HCT116 (cell line): Measurements from ENCODE around the gene CNGA3. TPM values are rescaled to one million over a fixed set of nuclear protein-coding genes. Genes with fewer than 3 reads are reported as not detected.

Source experiments
- ATAC-seq: fragments of 200-7000 bp; cut with Tn5 transposase; 2 replicates; pipeline ENCODE4 v1.9.1; 2020; ENCODE audit warnings: mild to moderate bottlenecking, moderate library complexity
- BruUV-seq: library from RNA; stranded (reverse); fragments of 400-500 nt; replicated peaks from 2 replicates; lab custom pipeline; 2021; lab: Mats Ljungman, UMichigan
- CTCF ChIA-PET: fragments of 300-600 bp; sonication (Branson Sonifier 250); formaldehyde crosslinking; loops from one replicate; lab custom pipeline; 2021; ENCODE audit warnings: antibody characterized with exemption; lab: Charles Lee
- POLR2A ChIA-PET: fragments of 300-600, 350-600 bp; sonication (Branson Sonifier 250); formaldehyde crosslinking; loops from one replicate; lab custom pipeline; 2021; ENCODE audit warnings: antibody characterized with exemption; lab: Charles Lee
- RAD21 ChIA-PET, 2 experiments: fragments of 300-600 bp; sonication (Branson Sonifier 250); formaldehyde crosslinking; loops; one replicate each; lab custom pipeline; 2023; ENCODE audit warnings: low total read pairs in 2 of 2; ENCODE audit not compliant: uncharacterized antibody in 2 of 2, unreplicated experiment in 2 of 2, low non-redundant PET in 1 of 2; lab: Charles Lee
- DNase-seq: peaks from one replicate; pipeline ENCODE4 v3.0.0-alpha.2; 2010; ENCODE audit warnings: low read depth, low spot score
- H2AFZ ChIP-seq: fragments of 200-600 bp; shearing (Covaris generic), sonication (generic); 2 replicates; pipeline ENCODE4 v1.6.1; 2017; ENCODE audit warnings: low read depth, mixed run types, mixed read lengths, antibody characterized with exemption, low read length; ENCODE audit not compliant: poor library complexity, severe bottlenecking
- H3K27ac ChIP-seq: 2 replicates; pipeline ENCODE4 v1.5.1; 2012; ENCODE audit warnings: low read depth, low read length
- H3K27me3 ChIP-seq: fragments of 200-600 bp; sonication (generic); 2 replicates; pipeline ENCODE4 v1.6.1; 2016; ENCODE audit warnings: mixed run types, low read length, mixed read lengths; ENCODE audit not compliant: insufficient read depth
- H3K36me3 ChIP-seq, 2 experiments: fragments of 200-500 bp in 1 of 2; fragments of 200-600 bp in 1 of 2; sonication (Bioruptor generic) in 1 of 2; sonication (generic) in 1 of 2; 2 replicates each; pipeline versions ENCODE4 v1.5.1 to v1.6.1; 2014 to 2016; ENCODE audit warnings: low read length in 2 of 2, inconsistent platforms in 1 of 2, mixed read lengths in 1 of 2, mixed run types in 1 of 2; ENCODE audit not compliant: insufficient read depth in 2 of 2, control insufficient read depth in 1 of 2
- H3K4me1 ChIP-seq, 2 experiments: fragments of 200-600 bp in 1 of 2; sonication (generic) in 1 of 2; 2 replicates each; pipeline versions ENCODE4 v1.5.1 to v1.6.1; 2012 to 2017; ENCODE audit warnings: low read length in 2 of 2, inconsistent platforms in 1 of 2, mild to moderate bottlenecking in 1 of 2, mixed read lengths in 1 of 2, mixed run types in 1 of 2, moderate library complexity in 1 of 2; ENCODE audit not compliant: insufficient read depth in 2 of 2, control insufficient read depth in 1 of 2
- H3K4me2 ChIP-seq: fragments of 200-600 bp; sonication (generic); 2 replicates; pipeline ENCODE4 v1.6.1; 2017; ENCODE audit warnings: mixed run types, low read length, mixed read lengths
- H3K4me3 ChIP-seq, 2 experiments: fragments of 200-600 bp in 1 of 2; sonication (generic) in 1 of 2; replicated peaks in 1 of 2; 2 replicates each; pipeline ENCODE4 v1.5.1; 2011 to 2016; ENCODE audit warnings: low read length in 2 of 2, control low read depth in 1 of 2, low read depth in 1 of 2, mild to moderate bottlenecking in 1 of 2, mixed read lengths in 1 of 2, mixed run types in 1 of 2
- H3K79me2 ChIP-seq: fragments of 200-600 bp; sonication (generic); 2 replicates; pipeline ENCODE4 v1.6.1; 2017; ENCODE audit warnings: mild to moderate bottlenecking, mixed run types, low read length, moderate library complexity, mixed read lengths; ENCODE audit not compliant: insufficient read depth
- H3K9ac ChIP-seq: fragments of 200-600 bp; sonication (generic); 2 replicates; pipeline ENCODE4 v1.6.1; 2016; ENCODE audit warnings: low read length, mixed read lengths
- H3K9me2 ChIP-seq: fragments of 200-600 bp; sonication (generic), shearing (Covaris generic); 2 replicates; pipeline ENCODE4 v1.6.1; 2017; ENCODE audit warnings: mixed run types, mild to moderate bottlenecking, moderate library complexity; ENCODE audit not compliant: insufficient read depth
- H3K9me3 ChIP-seq, 2 experiments: fragments of 200-500 bp in 1 of 2; fragments of 200-600 bp in 1 of 2; sonication (Bioruptor generic) in 1 of 2; sonication (generic) in 1 of 2; 2 replicates each; pipeline ENCODE4 v1.6.1; 2014 to 2017; ENCODE audit warnings: low read length in 2 of 2, mixed read lengths in 2 of 2, inconsistent platforms in 1 of 2, low read depth in 1 of 2, mild to moderate bottlenecking in 1 of 2, mixed run types in 1 of 2, moderate library complexity in 1 of 2; ENCODE audit not compliant: control insufficient read depth in 1 of 2, insufficient read depth in 1 of 2
- H4K20me1 ChIP-seq: fragments of 200-600 bp; sonication (generic), shearing (Covaris generic); 2 replicates; pipeline ENCODE4 v1.6.1; 2017; ENCODE audit warnings: mixed run types, mild to moderate bottlenecking, moderate library complexity; ENCODE audit not compliant: insufficient read depth
- JUND ChIP-seq: IDR thresholded peaks from 2 replicates; pipeline ENCODE4 v1.6.1; 2012
- RAD21 ChIP-seq: IDR thresholded peaks from 2 replicates; pipeline ENCODE4 v1.6.1; 2012; ENCODE audit warnings: low read depth, mild to moderate bottlenecking
- SRF ChIP-seq: IDR thresholded peaks from 2 replicates; pipeline ENCODE4 v1.6.1; 2012; ENCODE audit warnings: low read depth
- intact Hi-C: fragments of 100-400 bp; cut with micrococcal nuclease; formaldehyde crosslinking; loops from 2 replicates; pipeline ENCODE4 v1.10.0; 2022
- total RNA-seq: library from RNA; stranded (reverse); gene quantifications from one replicate; pipeline ENCODE4 v1.2.1, GENCODE V29; 2021; ENCODE audit not compliant: unreplicated experiment
- TF ChIP-seq, protein P1 (sequence below): IDR thresholded peaks from 2 replicates; pipeline ENCODE4 v1.6.1; 2011; ENCODE audit warnings: mild to moderate bottlenecking, low read length, moderate library complexity; ENCODE audit not compliant: insufficient replicate concordance; ENCODE audit errors: extremely low read depth
- TF ChIP-seq, protein P2 (sequence below), 3 experiments: fragments of 200-600 bp in 1 of 3; sonication (generic) in 1 of 3; IDR thresholded peaks in 2 of 3; conservative IDR thresholded peaks in 1 of 3; 2 replicates each; pipeline ENCODE4 v1.5.1; 2012 to 2017; ENCODE audit warnings: low read depth in 2 of 3, low read length in 2 of 3, antibody characterized with exemption in 1 of 3, borderline replicate concordance in 1 of 3, control low read depth in 1 of 3, mild to moderate bottlenecking in 1 of 3, mixed read lengths in 1 of 3, mixed run types in 1 of 3, moderate library complexity in 1 of 3; ENCODE audit not compliant: insufficient read depth in 1 of 3

CNGA3 gene
- total RNA-seq, 1 experiment from 2014 or later = not detected

DNA sequence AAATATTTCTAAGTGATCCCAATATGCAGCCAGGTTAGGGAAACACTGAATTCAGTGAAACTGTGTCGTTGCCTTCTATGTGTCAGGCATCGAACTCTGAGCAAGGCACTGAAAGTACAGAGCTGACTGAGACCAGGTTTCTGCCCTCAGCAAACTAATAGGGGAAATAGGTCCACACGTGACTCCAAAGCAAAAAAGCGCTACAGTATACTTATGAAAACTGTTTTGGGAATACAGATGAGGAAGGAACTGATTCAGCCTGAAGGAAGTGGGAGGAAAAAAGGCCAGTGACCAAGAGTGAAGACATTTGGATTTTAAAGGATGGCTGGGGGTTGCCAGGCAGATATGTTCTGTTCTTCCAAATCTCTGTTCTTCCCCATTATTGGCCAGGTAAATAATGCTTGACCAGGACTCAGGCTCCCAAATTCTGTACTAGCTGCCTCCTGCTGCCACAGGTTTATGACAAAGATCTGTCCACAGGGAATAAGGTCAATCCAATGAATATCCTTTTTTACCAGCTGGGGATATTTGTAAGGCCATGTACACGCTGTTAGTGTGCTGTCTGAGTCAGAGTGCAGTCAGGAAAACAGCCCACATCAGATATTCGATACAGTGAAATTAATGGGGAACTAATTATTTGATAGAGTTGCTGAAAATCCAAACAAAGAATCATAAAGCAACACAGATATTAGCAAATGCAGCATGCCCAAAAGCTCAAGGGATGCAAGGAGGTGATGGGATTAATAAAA, 73.9 kb downstream of the CNGA3 start:
- no peak overlapping the region for H2AFZ ChIP-seq

More for the DNA sequence above, 73.9 kb downstream of the CNGA3 start:
- Histone ChIP-seq H3K4me1 (no peaks in the 10 kb centered on the region), H3K27me3 (no peaks in the 10 kb centered on the region), H3K9me3 (peaks cover 0 to 5% of the 10 kb centered on the region in 2 experiments; a peak in 2 of 4 replicates), H3K79me2 (no peaks in the 10 kb centered on the region), H3K4me3 (no peak overlapping the region), H3K9ac (no peak overlapping the region), H3K36me3 (no peaks in the 10 kb centered on the region), H3K27ac (no peak overlapping the region), H3K4me2 (no peak overlapping the region), H4K20me1 (no peaks in the 10 kb centered on the region), H3K9me2 (no peaks in the 10 kb centered on the region)
- BruUV-seq = no TSS peak
- TF ChIP-seq, protein P1, sequence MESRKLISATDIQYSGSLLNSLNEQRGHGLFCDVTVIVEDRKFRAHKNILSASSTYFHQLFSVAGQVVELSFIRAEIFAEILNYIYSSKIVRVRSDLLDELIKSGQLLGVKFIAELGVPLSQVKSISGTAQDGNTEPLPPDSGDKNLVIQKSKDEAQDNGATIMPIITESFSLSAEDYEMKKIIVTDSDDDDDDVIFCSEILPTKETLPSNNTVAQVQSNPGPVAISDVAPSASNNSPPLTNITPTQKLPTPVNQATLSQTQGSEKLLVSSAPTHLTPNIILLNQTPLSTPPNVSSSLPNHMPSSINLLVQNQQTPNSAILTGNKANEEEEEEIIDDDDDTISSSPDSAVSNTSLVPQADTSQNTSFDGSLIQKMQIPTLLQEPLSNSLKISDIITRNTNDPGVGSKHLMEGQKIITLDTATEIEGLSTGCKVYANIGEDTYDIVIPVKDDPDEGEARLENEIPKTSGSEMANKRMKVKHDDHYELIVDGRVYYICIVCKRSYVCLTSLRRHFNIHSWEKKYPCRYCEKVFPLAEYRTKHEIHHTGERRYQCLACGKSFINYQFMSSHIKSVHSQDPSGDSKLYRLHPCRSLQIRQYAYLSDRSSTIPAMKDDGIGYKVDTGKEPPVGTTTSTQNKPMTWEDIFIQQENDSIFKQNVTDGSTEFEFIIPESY = no peak
- TF ChIP-seq, protein P2, sequence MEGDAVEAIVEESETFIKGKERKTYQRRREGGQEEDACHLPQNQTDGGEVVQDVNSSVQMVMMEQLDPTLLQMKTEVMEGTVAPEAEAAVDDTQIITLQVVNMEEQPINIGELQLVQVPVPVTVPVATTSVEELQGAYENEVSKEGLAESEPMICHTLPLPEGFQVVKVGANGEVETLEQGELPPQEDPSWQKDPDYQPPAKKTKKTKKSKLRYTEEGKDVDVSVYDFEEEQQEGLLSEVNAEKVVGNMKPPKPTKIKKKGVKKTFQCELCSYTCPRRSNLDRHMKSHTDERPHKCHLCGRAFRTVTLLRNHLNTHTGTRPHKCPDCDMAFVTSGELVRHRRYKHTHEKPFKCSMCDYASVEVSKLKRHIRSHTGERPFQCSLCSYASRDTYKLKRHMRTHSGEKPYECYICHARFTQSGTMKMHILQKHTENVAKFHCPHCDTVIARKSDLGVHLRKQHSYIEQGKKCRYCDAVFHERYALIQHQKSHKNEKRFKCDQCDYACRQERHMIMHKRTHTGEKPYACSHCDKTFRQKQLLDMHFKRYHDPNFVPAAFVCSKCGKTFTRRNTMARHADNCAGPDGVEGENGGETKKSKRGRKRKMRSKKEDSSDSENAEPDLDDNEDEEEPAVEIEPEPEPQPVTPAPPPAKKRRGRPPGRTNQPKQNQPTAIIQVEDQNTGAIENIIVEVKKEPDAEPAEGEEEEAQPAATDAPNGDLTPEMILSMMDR (IDR thresholded peaks at IDR 0.05 in 2 of 3, conservative IDR thresholded peaks at IDR 0.05 in 1 of 3; ENCODE audit: borderline replicate concordance in 1 of 3, insufficient read depth in 1 of 3, low read depth in 2 of 3, low read length in 2 of 3) = no peak
- no peak for TF ChIP-seq RAD21
- TF ChIP-seq SRF = no peak
- TF ChIP-seq JUND = no peak
- ATAC-seq (no peak), DNase-seq (no peak)
- intact Hi-C loops = no loop called here
- ChIA-PET RAD21 (no interaction called here), POLR2A (no interaction called here), CTCF (no interaction called here)
